ENCODE data around the gene KLK13. TPM values are rescaled to one million over a fixed set of nuclear protein-coding genes. Genes with fewer than 3 reads are reported as not detected.

Gene KLK13
- total RNA-seq, 2 donors from 2014 or later = 0.52 to 31.6 TPM

- 69 to 73% methylated on average over 11 of the region's 11 CpGs for WGBS, 2 donors
- ATAC-seq (no peak), DNase-seq (peak in 2 of 4 donors; percentile 19 to 59)
- no peak overlapping the region for H3K27ac ChIP-seq
- H3K9me3 ChIP-seq = no peaks in the 10 kb centered on the region
- H3K4me3 ChIP-seq = no peak overlapping the region
- intact Hi-C loops (cut with DNase I) = no loop called here
- TF ChIP-seq POLR2A (IDR thresholded peaks at IDR 0.05) = no peak
- no peak for TF ChIP-seq CTCF (IDR thresholded peaks at IDR 0.05)
- H3K27me3 ChIP-seq = no peaks in the 10 kb centered on the region
- H3K4me1 ChIP-seq = peaks cover 6% of the 10 kb centered on the region
- no peaks in the 10 kb centered on the region for H3K36me3 ChIP-seq (replicated peaks in 1 of 2; ENCODE audit: insufficient read depth in 1 of 2, low read depth in 2 of 2)
Measured at GRCh38 chr19:51044327-51044726, 20.6 kb downstream of the KLK13 start.

GRCh38 chr19:51043497-51043896 is 21.4 kb downstream of the KLK13 start:
- H3K27ac ChIP-seq = no peak overlapping the region
- H3K36me3 ChIP-seq (replicated peaks in 1 of 2; ENCODE audit: insufficient read depth in 1 of 2, low read depth in 2 of 2) = no peaks in the 10 kb centered on the region
- TF ChIP-seq POLR2A (IDR thresholded peaks at IDR 0.05) = no peak
- TF ChIP-seq CTCF (IDR thresholded peaks at IDR 0.05) = no peak
- intact Hi-C loops (cut with DNase I) = no loop called here
- ATAC-seq (no peak), DNase-seq (no peak)
- H3K4me3 ChIP-seq = no peak overlapping the region
- H3K9me3 ChIP-seq = no peaks in the 10 kb centered on the region
- no peaks in the 10 kb centered on the region for H3K27me3 ChIP-seq
- 78 to 82% methylated on average over 9 of the region's 9 CpGs for WGBS, 2 donors
- H3K4me1 ChIP-seq = peaks cover 6% of the 10 kb centered on the region

GRCh38 chr19:51040151-51040550 is 24.7 kb downstream of the KLK13 start:
- no peaks in the 10 kb centered on the region for H3K9me3 ChIP-seq
- H3K4me3 ChIP-seq = no peak overlapping the region
- H3K36me3 ChIP-seq (replicated peaks in 1 of 2; ENCODE audit: insufficient read depth in 1 of 2, low read depth in 2 of 2) = no peaks in the 10 kb centered on the region
- no peaks in the 10 kb centered on the region for H3K4me1 ChIP-seq
- DNase-seq = no peak
- intact Hi-C loops (cut with DNase I) = no loop called here
- TF ChIP-seq CTCF (IDR thresholded peaks at IDR 0.05) = no peak
- TF ChIP-seq POLR2A (IDR thresholded peaks at IDR 0.05) = no peak
- no peak overlapping the region for H3K27ac ChIP-seq
- no peaks in the 10 kb centered on the region for H3K27me3 ChIP-seq
- ATAC-seq = no peak
- WGBS, 2 donors = 94 to 95% methylated on average over 6 of the region's 6 CpGs

- intact Hi-C loops (cut with DNase I) = no loop called here
- H3K27me3 ChIP-seq = no peaks in the 10 kb centered on the region
- H3K4me3 ChIP-seq = no peak overlapping the region
- H3K9me3 ChIP-seq = no peaks in the 10 kb centered on the region
- TF ChIP-seq CTCF (IDR thresholded peaks at IDR 0.05) (no peak), POLR2A (IDR thresholded peaks at IDR 0.05) (no peak)
- no peaks in the 10 kb centered on the region for H3K4me1 ChIP-seq
- 63 to 77% methylated on average over 9 of the region's 9 CpGs for WGBS, 2 donors
- no peak for ATAC-seq
- no peak for DNase-seq
- H3K27ac ChIP-seq = no peak overlapping the region
- no peaks in the 10 kb centered on the region for H3K36me3 ChIP-seq (replicated peaks in 1 of 2; ENCODE audit: insufficient read depth in 1 of 2, low read depth in 2 of 2)
Measured at GRCh38 chr19:51036519-51036918, 28.4 kb downstream of the KLK13 start.

GRCh38 chr19:51034704-51035103 is 30.2 kb downstream of the KLK13 start, which contains the start of gene KLK12:
KLK12 (minus strand) TSS chr19:51035002; CDS start chr19:51034621, 381 bp downstream.
- H3K27ac ChIP-seq = no peak within 1 kb of the TSS
- WGBS, 2 donors = 33 to 40% methylated on average over 11 of the region's 11 CpGs
- H3K27me3 ChIP-seq = no peaks in the 10 kb centered on the region
- DNase-seq (peak in 1 of 4 donors; percentile 36), ATAC-seq (no peak)
- no peaks in the 10 kb centered on the region for H3K4me1 ChIP-seq
- H3K9me3 ChIP-seq = no peaks in the 10 kb centered on the region
- no peak for TF ChIP-seq CTCF (IDR thresholded peaks at IDR 0.05)
- no peak for TF ChIP-seq POLR2A (IDR thresholded peaks at IDR 0.05)
- H3K4me3 ChIP-seq = no peak within 1 kb of the TSS
- H3K36me3 ChIP-seq (replicated peaks in 1 of 2; ENCODE audit: insufficient read depth in 1 of 2, low read depth in 2 of 2) = no peaks in the 10 kb centered on the region
- intact Hi-C loops (cut with DNase I) = no loop called here
